GM12864 (cell line): ENCODE data around the gene CFAP99.

Experiments
- DNase-seq: peaks from one replicate; pipeline ENCODE4 v3.0.0-alpha.2; 2011; ENCODE audit warnings: low read depth
- H3K4me3 ChIP-seq: 2 replicates; pipeline ENCODE4 v1.5.1; 2011; ENCODE audit warnings: mild to moderate bottlenecking, low read depth, low read length, control low read depth
- CTCF ChIP-seq: IDR thresholded peaks from 2 replicates; pipeline ENCODE4 v1.5.1; 2011; ENCODE audit warnings: low read depth, mild to moderate bottlenecking, moderate library complexity, low read length, control low read depth, inconsistent platforms; ENCODE audit errors: missing control alignments

CFAP99 gene

GRCh38 chr4:2386717-2387116 lies 32.0 kb upstream of the CFAP99 start:
- DNase-seq = no peak
- no peak overlapping the region for H3K4me3 ChIP-seq
- no peak for TF ChIP-seq CTCF

GRCh38 chr4:2387218-2387617 lies 31.5 kb upstream of the CFAP99 start:
- DNase-seq = no peak
- H3K4me3 ChIP-seq = no peak overlapping the region
- no peak for TF ChIP-seq CTCF

GRCh38 chr4:2387829-2388228 lies 30.9 kb upstream of the CFAP99 start:
- DNase-seq = no peak
- no peak for TF ChIP-seq CTCF
- no peak overlapping the region for H3K4me3 ChIP-seq

GRCh38 chr4:2388429-2389182 lies 30.1 kb upstream of the CFAP99 start:
- DNase-seq = no peak
- no peak overlapping the region for H3K4me3 ChIP-seq
- no peak for TF ChIP-seq CTCF

GRCh38 chr4:2389691-2390090 lies 29.1 kb upstream of the CFAP99 start:
- no peak for TF ChIP-seq CTCF
- H3K4me3 ChIP-seq = no peak overlapping the region
- no peak for DNase-seq

- no peak overlapping the region for H3K4me3 ChIP-seq
- no peak for TF ChIP-seq CTCF
- no peak for DNase-seq
Observed at GRCh38 chr4:2390146-2390545, 28.6 kb upstream of the CFAP99 start.

GRCh38 chr4:2390784-2391421 lies 27.9 kb upstream of the CFAP99 start:
- DNase-seq = no peak
- H3K4me3 ChIP-seq = no peak overlapping the region
- no peak for TF ChIP-seq CTCF
